HL-60 (cell line): ENCODE data around the gene PLCD1.

Experiments used
- GABPA ChIP-seq: IDR thresholded peaks from 2 replicates; pipeline ENCODE4 v1.6.1; 2012; ENCODE audit warnings: low read depth
- POLR2AphosphoS5 ChIP-seq: IDR thresholded peaks from 2 replicates; pipeline ENCODE4 v1.6.1; 2012; ENCODE audit warnings: low read depth
- SPI1 ChIP-seq: IDR thresholded peaks from 2 replicates; pipeline ENCODE4 v1.6.1; 2012; ENCODE audit warnings: low read depth, mild to moderate bottlenecking, borderline replicate concordance
- TF ChIP-seq, protein P1 (sequence below): IDR thresholded peaks from one replicate; pipeline ENCODE4 v1.5.1; 2011; ENCODE audit warnings: low read length, control low read depth, inconsistent platforms; ENCODE audit not compliant: insufficient read depth

DNA sequence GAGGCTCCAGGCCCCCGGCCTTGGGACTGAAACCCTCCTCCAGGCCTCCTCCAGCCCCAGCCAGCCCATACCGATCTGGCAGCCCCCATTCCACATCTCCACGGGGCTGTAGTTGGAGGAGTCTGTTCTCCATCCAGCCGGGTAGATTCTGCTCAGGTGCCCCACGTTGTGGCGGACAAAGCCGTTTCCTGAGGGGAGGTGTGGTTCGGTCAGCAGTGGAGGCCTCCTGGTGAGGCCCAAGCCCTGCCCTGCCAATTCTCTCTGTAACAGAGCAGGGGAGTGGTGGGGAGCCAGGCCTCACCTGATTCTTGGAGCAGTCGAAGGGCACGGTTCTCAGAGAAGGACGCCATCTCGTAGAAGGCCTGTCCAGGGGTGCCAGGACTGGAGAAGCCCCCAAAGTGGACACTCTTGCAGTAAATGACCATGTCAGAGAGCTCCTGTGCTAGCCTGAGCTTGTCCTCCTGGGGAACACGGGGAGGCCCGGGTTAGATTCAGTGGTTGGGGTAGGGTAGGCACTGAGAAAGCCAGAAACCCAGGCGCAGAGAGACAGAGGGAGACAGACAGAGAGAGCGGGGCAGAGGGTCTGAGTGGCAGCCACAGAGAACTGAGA, 20.4 kb downstream of the PLCD1 start:
- TF ChIP-seq, protein P1, sequence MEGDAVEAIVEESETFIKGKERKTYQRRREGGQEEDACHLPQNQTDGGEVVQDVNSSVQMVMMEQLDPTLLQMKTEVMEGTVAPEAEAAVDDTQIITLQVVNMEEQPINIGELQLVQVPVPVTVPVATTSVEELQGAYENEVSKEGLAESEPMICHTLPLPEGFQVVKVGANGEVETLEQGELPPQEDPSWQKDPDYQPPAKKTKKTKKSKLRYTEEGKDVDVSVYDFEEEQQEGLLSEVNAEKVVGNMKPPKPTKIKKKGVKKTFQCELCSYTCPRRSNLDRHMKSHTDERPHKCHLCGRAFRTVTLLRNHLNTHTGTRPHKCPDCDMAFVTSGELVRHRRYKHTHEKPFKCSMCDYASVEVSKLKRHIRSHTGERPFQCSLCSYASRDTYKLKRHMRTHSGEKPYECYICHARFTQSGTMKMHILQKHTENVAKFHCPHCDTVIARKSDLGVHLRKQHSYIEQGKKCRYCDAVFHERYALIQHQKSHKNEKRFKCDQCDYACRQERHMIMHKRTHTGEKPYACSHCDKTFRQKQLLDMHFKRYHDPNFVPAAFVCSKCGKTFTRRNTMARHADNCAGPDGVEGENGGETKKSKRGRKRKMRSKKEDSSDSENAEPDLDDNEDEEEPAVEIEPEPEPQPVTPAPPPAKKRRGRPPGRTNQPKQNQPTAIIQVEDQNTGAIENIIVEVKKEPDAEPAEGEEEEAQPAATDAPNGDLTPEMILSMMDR: no peak
- no peak for TF ChIP-seq POLR2AphosphoS5
- TF ChIP-seq GABPA: no peak
- TF ChIP-seq SPI1: no peak
